Neural cell (in vitro differentiated cells): ENCODE data around the gene KPTN. TPM values are rescaled to one million over a fixed set of nuclear protein-coding genes. Genes with fewer than 3 reads are reported as not detected.

Source experiments
- polyA plus RNA-seq: library from polyadenylated mRNA; depleted of rRNA; stranded (reverse); fragments of >200 nt; gene quantifications from 2 replicates; pipeline ENCODE4 v1.2.3, GENCODE V29; 2014

The KPTN gene
- polyA plus RNA-seq, 1 donor from 2014 or later = 23.8 TPM

Other genes starting within 250 kb of the KPTN start
- gene CCDC9, start 227.7 kb downstream of the KPTN start, polyA plus RNA-seq = 2.1 and 5.3 TPM in 2 replicates
- gene INAFM1, start 209.3 kb downstream of the KPTN start, polyA plus RNA-seq = 6.6 and 11.5 TPM in 2 replicates
- not detected in 2 replicates for gene C5AR1, start 174.4 kb downstream of the KPTN start, polyA plus RNA-seq
- gene C5AR2, start 152.0 kb downstream of the KPTN start, polyA plus RNA-seq = not detected in 2 replicates
- 11.7 and 14.8 TPM in 2 replicates for gene DHX34, start 134.9 kb downstream of the KPTN start, polyA plus RNA-seq
- gene MEIS3, start 64.7 kb downstream of the KPTN start, polyA plus RNA-seq = 357 and 379 TPM in 2 replicates
- gene SLC8A2, start 12.3 kb downstream of the KPTN start, polyA plus RNA-seq = 14.1 and 18.3 TPM in 2 replicates
- gene NAPA, start 30.8 kb upstream of the KPTN start, polyA plus RNA-seq = 94.5 and 100 TPM in 2 replicates
- not detected in 2 replicates for gene ZNF541, start 88.9 kb upstream of the KPTN start, polyA plus RNA-seq
- gene BICRA, start 124.9 kb upstream of the KPTN start, polyA plus RNA-seq = 0.11 and 3.4 TPM in 2 replicates
- gene EHD2, start 229.2 kb upstream of the KPTN start, polyA plus RNA-seq = not detected in 2 replicates